ENCODE results near the gene RGPD3.
"Not testable (repeated sequence)": the region's sequence is repeated elsewhere in the genome, so short reads cannot be mapped to it uniquely, and the experiment has no call there.

The RGPD3 gene

GRCh38 chr2:106492399-106492798 lies 24.2 kb upstream of the RGPD3 start:
- not testable (repeated sequence) for H3K27ac ChIP-seq

- not testable (repeated sequence) for H3K27ac ChIP-seq
Observed at GRCh38 chr2:106489701-106490100, 21.5 kb upstream of the RGPD3 start.

- not testable (repeated sequence) for H3K27ac ChIP-seq
Observed at GRCh38 chr2:106487386-106488191, 19.4 kb upstream of the RGPD3 start.

- not testable (repeated sequence) for H3K27ac ChIP-seq
Observed at GRCh38 chr2:106486551-106487385, 18.6 kb upstream of the RGPD3 start, which contains the start of gene CD8B2. CD8B2 (plus strand) TSS chr2:106487364; CDS start chr2:106487427, 63 bp downstream.

DNA sequence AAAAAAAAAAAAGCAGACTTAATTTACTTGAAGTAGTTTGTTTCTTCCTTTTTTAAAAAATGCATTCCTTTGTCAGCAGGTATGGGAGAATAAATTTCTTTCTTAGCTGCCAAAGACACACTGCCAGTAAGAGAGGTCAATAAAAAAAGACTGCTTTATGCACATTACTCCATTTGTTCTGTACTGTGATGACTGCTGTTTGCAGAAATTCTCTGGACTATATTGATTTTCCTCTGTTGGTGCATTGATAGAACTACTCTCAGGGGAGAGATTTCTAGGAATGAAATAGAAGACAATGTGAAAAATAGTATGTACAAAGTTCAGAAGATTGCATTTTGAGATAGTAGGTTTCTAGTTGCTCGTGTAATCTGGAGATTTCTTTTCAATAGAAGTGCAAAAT lies 11.3 kb upstream of the RGPD3 start:
- not testable (repeated sequence) for H3K27ac ChIP-seq

DNA sequence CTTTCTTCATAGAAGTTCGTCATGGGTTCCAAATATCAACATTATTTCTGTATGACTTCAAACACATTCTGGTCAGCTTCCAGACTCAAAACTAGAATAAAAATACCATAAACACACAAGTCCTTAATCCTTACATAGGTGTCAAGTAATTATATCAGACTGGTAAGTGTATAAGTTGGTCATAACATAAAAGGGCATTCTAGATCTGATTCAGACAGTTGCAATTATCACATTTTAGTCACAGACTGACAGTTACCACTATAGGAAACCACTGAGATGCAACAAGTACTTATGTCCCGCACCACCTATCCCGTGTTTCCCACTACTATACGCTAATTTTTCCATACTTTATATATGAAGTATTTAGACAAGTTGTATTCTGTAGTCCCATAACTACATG lies 9.4 kb upstream of the RGPD3 start:
- not testable (repeated sequence) for H3K27ac ChIP-seq

GRCh38 chr2:106470658-106471057 lies 2.4 kb upstream of the RGPD3 start:
- TF ChIP-seq, protein P1, sequence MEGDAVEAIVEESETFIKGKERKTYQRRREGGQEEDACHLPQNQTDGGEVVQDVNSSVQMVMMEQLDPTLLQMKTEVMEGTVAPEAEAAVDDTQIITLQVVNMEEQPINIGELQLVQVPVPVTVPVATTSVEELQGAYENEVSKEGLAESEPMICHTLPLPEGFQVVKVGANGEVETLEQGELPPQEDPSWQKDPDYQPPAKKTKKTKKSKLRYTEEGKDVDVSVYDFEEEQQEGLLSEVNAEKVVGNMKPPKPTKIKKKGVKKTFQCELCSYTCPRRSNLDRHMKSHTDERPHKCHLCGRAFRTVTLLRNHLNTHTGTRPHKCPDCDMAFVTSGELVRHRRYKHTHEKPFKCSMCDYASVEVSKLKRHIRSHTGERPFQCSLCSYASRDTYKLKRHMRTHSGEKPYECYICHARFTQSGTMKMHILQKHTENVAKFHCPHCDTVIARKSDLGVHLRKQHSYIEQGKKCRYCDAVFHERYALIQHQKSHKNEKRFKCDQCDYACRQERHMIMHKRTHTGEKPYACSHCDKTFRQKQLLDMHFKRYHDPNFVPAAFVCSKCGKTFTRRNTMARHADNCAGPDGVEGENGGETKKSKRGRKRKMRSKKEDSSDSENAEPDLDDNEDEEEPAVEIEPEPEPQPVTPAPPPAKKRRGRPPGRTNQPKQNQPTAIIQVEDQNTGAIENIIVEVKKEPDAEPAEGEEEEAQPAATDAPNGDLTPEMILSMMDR (conservative IDR thresholded peaks at IDR 0.05) = peak; percentile 63
- H3K27ac ChIP-seq = not testable (repeated sequence)

GRCh38 chr2:106467516-106467915 lies 697 bp downstream of the RGPD3 start:
- not testable (repeated sequence) for H3K27ac ChIP-seq

DNA sequence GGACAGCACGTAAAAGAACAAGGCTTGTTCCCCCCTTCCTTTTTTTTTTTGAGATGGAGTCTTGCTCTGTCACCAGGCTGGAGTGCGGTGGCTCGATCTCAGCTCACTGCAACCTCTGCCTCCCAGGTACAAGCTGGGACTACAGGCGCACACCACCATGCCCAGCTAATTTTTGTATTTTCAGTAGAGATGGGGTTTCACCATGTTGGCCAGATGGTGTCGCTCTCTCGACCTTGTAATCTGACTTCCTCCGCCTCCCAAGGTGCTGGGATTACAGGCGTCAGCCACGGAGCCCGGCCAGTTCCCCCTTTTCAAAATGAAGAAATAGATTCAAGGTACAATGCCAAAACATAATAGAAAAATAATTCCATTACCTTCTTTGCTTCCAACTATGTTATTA lies 6.3 kb downstream of the RGPD3 start:
- not testable (repeated sequence) for H3K27ac ChIP-seq
- TF ChIP-seq, protein P1 (conservative IDR thresholded peaks at IDR 0.05) = peak; percentile 34

GRCh38 chr2:106390680-106391079 lies 77.5 kb downstream of the RGPD3 start:
- not testable (repeated sequence) for H3K27ac ChIP-seq

DNA sequence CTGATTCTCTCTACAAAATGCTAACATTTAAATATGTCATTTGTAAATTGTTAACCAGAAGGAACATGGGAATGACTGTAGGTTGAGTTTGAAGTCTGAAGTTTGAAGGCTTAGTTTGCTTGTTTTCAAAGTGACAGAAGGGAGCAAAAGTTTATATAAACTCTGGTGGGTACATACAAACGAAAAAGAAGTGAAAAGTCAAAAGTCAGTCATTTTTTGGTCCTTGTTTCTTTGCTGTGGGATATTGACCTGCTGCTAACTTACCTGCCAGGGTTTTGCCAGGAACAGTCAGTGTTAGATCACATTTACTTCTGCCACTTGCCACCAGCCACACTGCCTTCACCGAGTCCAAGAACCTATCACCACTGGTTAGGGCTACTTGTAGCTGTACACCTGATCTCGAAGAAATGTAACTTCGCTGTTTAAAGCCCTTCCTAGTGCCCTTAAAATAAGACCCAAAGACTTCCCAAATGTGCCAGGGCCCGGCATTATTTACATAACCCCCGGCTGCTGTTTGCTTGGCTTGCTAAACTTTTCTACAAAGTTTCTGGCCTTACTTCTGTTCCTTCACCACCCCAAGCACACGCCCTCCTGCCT lies 79.3 kb downstream of the RGPD3 start:
- H3K27ac ChIP-seq = not testable (repeated sequence)

GRCh38 chr2:106384548-106384947 lies 83.7 kb downstream of the RGPD3 start:
- not testable (repeated sequence) for H3K27ac ChIP-seq

- not testable (repeated sequence) for H3K27ac ChIP-seq
Observed at GRCh38 chr2:106381867-106382266, 86.3 kb downstream of the RGPD3 start.

DNA sequence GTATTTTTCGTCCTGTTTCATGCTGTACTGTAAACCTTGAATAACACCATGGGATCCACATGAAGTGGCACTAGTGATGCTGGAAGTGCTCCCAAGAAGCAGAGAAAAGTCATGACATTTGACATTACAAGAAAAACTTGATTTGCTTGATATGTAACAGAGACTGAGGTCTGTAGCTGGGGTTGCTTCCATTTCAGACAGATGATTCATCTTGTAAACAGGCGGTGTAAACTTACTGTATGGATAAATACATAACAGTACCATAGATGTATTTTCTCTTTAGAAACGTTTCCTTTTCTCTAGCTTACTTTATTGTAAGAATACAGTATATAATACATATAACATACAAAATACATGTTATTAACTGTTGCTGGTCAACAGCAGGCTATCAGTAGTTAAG lies 88.6 kb downstream of the RGPD3 start:
- H3K27ac ChIP-seq = not testable (repeated sequence)

- not testable (repeated sequence) for H3K27ac ChIP-seq
Observed at GRCh38 chr2:106369182-106369581, 99.0 kb downstream of the RGPD3 start.
